Measurements from ENCODE around the gene KRTAP4-8.
"Not testable (repeated sequence)": the region's sequence is repeated elsewhere in the genome, so short reads cannot be mapped to it uniquely, and the experiment has no call there.

KRTAP4-8 gene

GRCh38 chr17:41107941-41108450 is 10.1 kb upstream of the KRTAP4-8 start:
- H3K9me2 ChIP-seq (replicated peaks; ENCODE audit: low read depth, low read length) = no peaks in the 10 kb centered on the region
- H4K20me1 ChIP-seq (ENCODE audit: insufficient read depth, low read length, poor library complexity, severe bottlenecking) = no peaks in the 10 kb centered on the region
- H3K4me2 ChIP-seq (ENCODE audit: low read depth, low read length, poor library complexity, severe bottlenecking) = peak overlapping the region; percentile 2
- no peaks in the 10 kb centered on the region for H3K79me2 ChIP-seq (ENCODE audit: insufficient read depth, low read length)
- H2AFZ ChIP-seq (ENCODE audit: low read length) = peak overlapping the region; percentile 10; the same call in 1 of the 2 replicates
- no peaks in the 10 kb centered on the region for H3K36me3 ChIP-seq (ENCODE audit: insufficient read depth, low read length)
- TF ChIP-seq CTCF (conservative IDR thresholded peaks at IDR 0.05; ENCODE audit: low read length) = no peak
- TF ChIP-seq EZH2phosphoT487 (IDR thresholded peaks at IDR 0.05; ENCODE audit: borderline replicate concordance) = no peak
- H3K4me3 ChIP-seq (ENCODE audit: low read length, poor library complexity, severe bottlenecking) = peak overlapping the region; percentile 5
- H3F3A ChIP-seq (ENCODE audit: low read depth) = peaks cover 2% of the 10 kb centered on the region; the same call in 1 of the 2 replicates
- peaks cover 25% of the 10 kb centered on the region for H3K4me1 ChIP-seq (ENCODE audit: insufficient read depth, low read length, poor library complexity, severe bottlenecking)
- H3K9me3 ChIP-seq (ENCODE audit: insufficient read depth, low read depth, low read length) = peaks cover 8% of the 10 kb centered on the region; the same call in 1 of the 2 replicates
- no peak overlapping the region for H3K9ac ChIP-seq (ENCODE audit: low read depth, low read length, poor library complexity, severe bottlenecking)
- no peaks in the 10 kb centered on the region for H3K27me3 ChIP-seq (ENCODE audit: insufficient read depth, low read length, poor library complexity, severe bottlenecking)

DNA sequence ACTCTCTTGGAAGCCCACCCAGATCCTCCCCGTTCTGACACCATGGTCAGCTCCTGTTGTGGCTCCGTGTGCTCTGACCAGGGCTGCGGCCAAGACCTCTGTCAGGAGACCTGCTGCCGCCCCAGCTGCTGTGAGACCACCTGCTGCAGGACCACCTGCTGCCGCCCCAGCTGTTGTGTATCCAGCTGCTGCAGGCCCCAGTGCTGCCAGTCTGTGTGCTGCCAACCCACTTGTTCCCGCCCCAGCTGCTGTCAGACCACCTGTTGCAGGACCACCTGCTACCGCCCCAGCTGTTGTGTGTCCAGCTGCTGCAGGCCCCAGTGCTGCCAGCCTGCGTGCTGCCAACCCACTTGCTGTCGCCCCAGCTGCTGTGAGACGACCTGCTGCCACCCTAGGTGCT is 7.4 kb upstream of the KRTAP4-8 start, which contains the start of gene KRTAP4-9:
Gene KRTAP4-9, plus strand, starts transcription at position 43 of the 400 bp plus-strand sequence. Its CDS starts 0 bp downstream, at position 43.
- not testable (repeated sequence) for H3K9ac ChIP-seq (ENCODE audit: low read depth, low read length, poor library complexity, severe bottlenecking); H3K4me2 ChIP-seq (ENCODE audit: low read depth, low read length, poor library complexity, severe bottlenecking); H3K79me2 ChIP-seq (ENCODE audit: insufficient read depth, low read length); H3K9me2 ChIP-seq (replicated peaks; ENCODE audit: low read depth, low read length); H3K27me3 ChIP-seq (ENCODE audit: insufficient read depth, low read length, poor library complexity, severe bottlenecking); H3K9me3 ChIP-seq (ENCODE audit: insufficient read depth, low read depth, low read length); H3K4me3 ChIP-seq (ENCODE audit: low read length, poor library complexity, severe bottlenecking); H3F3A ChIP-seq (ENCODE audit: low read depth); H4K20me1 ChIP-seq (ENCODE audit: insufficient read depth, low read length, poor library complexity, severe bottlenecking); H3K36me3 ChIP-seq (ENCODE audit: insufficient read depth, low read length); H2AFZ ChIP-seq (ENCODE audit: low read length)
- H3K4me1 ChIP-seq (ENCODE audit: insufficient read depth, low read length, poor library complexity, severe bottlenecking) = peaks cover 32% of the 10 kb centered on the region

DNA sequence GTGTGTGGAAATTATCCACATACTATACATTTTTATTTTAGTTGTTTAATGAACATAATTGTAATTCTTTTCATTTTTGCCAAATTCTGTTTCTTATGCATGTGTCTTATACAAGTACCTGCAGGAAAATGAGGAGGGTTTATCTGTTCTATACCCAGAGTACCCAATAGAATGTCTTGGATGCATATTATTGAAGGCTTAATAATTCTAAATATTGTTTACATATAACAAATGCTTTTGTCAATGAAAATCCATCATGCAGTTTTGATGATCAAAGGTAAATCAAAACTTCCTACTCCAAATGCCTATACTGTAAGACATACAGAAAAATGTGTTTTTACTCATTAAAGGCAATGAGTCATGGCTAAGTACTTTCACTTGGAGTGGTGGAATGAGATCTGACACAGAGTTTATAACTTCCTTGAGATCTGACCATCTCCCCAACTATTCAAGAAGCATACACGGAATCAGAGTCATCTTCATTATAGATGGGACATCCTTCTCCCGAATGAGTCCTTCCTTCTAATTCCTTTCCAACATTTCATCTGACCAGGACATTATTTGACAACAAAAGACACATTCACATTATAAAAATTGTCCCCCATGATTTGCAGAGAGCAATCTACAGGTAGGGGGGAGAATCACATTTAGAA is 6.6 kb upstream of the KRTAP4-8 start:
- not testable (repeated sequence) for H2AFZ ChIP-seq (ENCODE audit: low read length); H3K9me2 ChIP-seq (replicated peaks; ENCODE audit: low read depth, low read length); H3F3A ChIP-seq (ENCODE audit: low read depth); H3K4me3 ChIP-seq (ENCODE audit: low read length, poor library complexity, severe bottlenecking); H3K4me2 ChIP-seq (ENCODE audit: low read depth, low read length, poor library complexity, severe bottlenecking); H3K79me2 ChIP-seq (ENCODE audit: insufficient read depth, low read length); H3K36me3 ChIP-seq (ENCODE audit: insufficient read depth, low read length); H3K9me3 ChIP-seq (ENCODE audit: insufficient read depth, low read depth, low read length); H3K9ac ChIP-seq (ENCODE audit: low read depth, low read length, poor library complexity, severe bottlenecking); H3K27me3 ChIP-seq (ENCODE audit: insufficient read depth, low read length, poor library complexity, severe bottlenecking); H4K20me1 ChIP-seq (ENCODE audit: insufficient read depth, low read length, poor library complexity, severe bottlenecking)
- H3K4me1 ChIP-seq (ENCODE audit: insufficient read depth, low read length, poor library complexity, severe bottlenecking) = peaks cover 38% of the 10 kb centered on the region

DNA sequence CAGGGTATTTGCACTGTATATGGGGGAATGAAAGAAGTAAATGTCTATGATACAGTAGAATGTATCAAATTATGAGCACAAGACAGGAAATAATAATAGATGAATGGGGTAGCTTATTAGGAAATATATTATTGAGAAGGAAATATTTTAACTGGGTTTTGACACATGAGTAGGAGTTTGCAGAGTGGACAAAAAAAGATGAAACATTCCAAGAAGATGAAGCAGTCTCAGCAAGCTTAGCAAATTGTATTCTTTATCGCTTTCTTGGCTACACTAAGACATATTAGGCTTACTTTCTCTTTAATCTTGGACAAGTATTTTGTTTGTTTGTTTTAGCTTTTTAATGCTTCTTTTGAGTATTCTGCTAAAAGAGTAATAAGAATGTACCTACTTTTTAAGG is 6.0 kb upstream of the KRTAP4-8 start:
- Histone ChIP-seq H3K4me2 (ENCODE audit: low read depth, low read length, poor library complexity, severe bottlenecking) (no peak overlapping the region), H3K9ac (ENCODE audit: low read depth, low read length, poor library complexity, severe bottlenecking) (no peak overlapping the region), H3K4me3 (ENCODE audit: low read length, poor library complexity, severe bottlenecking) (no peak overlapping the region), H3K36me3 (ENCODE audit: insufficient read depth, low read length) (no peaks in the 10 kb centered on the region), H3K9me3 (ENCODE audit: insufficient read depth, low read depth, low read length) (no peaks in the 10 kb centered on the region), H3K79me2 (ENCODE audit: insufficient read depth, low read length) (no peaks in the 10 kb centered on the region), H3K27me3 (ENCODE audit: insufficient read depth, low read length, poor library complexity, severe bottlenecking) (no peaks in the 10 kb centered on the region), H3K9me2 (replicated peaks; ENCODE audit: low read depth, low read length) (no peaks in the 10 kb centered on the region), H3K4me1 (ENCODE audit: insufficient read depth, low read length, poor library complexity, severe bottlenecking) (peaks cover 37% of the 10 kb centered on the region), H4K20me1 (ENCODE audit: insufficient read depth, low read length, poor library complexity, severe bottlenecking) (no peaks in the 10 kb centered on the region), H3F3A (ENCODE audit: low read depth) (no peaks in the 10 kb centered on the region), H2AFZ (ENCODE audit: low read length) (no peak overlapping the region)
- TF ChIP-seq EZH2phosphoT487 (IDR thresholded peaks at IDR 0.05; ENCODE audit: borderline replicate concordance) (no peak), CTCF (conservative IDR thresholded peaks at IDR 0.05; ENCODE audit: low read length) (no peak)
